HG03354 (cell line): Measurements from ENCODE around the gene NFKBIZ.

Experiments used
- ATAC-seq: cut with Tn5 transposase; IDR thresholded peaks from one replicate; pipeline ENCODE4 v1.9.1; 2021; ENCODE audit warnings: mild to moderate bottlenecking; ENCODE audit not compliant: unreplicated experiment, poor library complexity, severe bottlenecking

The NFKBIZ gene

GRCh38 chr3:101824702-101825101 is 24.6 kb upstream of the NFKBIZ start:
- no peak for ATAC-seq

GRCh38 chr3:101825904-101826445 is 23.3 kb upstream of the NFKBIZ start:
- ATAC-seq: no peak

GRCh38 chr3:101827211-101828174 is 21.8 kb upstream of the NFKBIZ start:
- ATAC-seq: peak; percentile 90

GRCh38 chr3:101828276-101828675 is 21.0 kb upstream of the NFKBIZ start:
- ATAC-seq: no peak

GRCh38 chr3:101828691-101829436 is 20.4 kb upstream of the NFKBIZ start:
- peak; percentile 56 for ATAC-seq

- no peak for ATAC-seq
Observed at GRCh38 chr3:101829437-101829830, 19.9 kb upstream of the NFKBIZ start.

- ATAC-seq: no peak
Observed at GRCh38 chr3:101829874-101830273, 19.4 kb upstream of the NFKBIZ start.

- no peak for ATAC-seq
Observed at GRCh38 chr3:101833446-101833974, 15.8 kb upstream of the NFKBIZ start.

GRCh38 chr3:101835676-101836075 is 13.6 kb upstream of the NFKBIZ start:
- ATAC-seq: no peak

GRCh38 chr3:101836160-101836559 is 13.2 kb upstream of the NFKBIZ start:
- no peak for ATAC-seq

- no peak for ATAC-seq
Observed at GRCh38 chr3:101836652-101837598, 12.4 kb upstream of the NFKBIZ start.

GRCh38 chr3:101838691-101839090 is 10.6 kb upstream of the NFKBIZ start:
- ATAC-seq: no peak

- ATAC-seq: no peak
Observed at GRCh38 chr3:101840066-101840465, 9.2 kb upstream of the NFKBIZ start.

GRCh38 chr3:101842245-101842934 is 6.9 kb upstream of the NFKBIZ start:
- no peak for ATAC-seq

GRCh38 chr3:101842935-101843330 is 6.4 kb upstream of the NFKBIZ start:
- ATAC-seq: no peak

- no peak for ATAC-seq
Observed at GRCh38 chr3:101845425-101845824, 3.9 kb upstream of the NFKBIZ start.

GRCh38 chr3:101846709-101847108 is 2.6 kb upstream of the NFKBIZ start:
- ATAC-seq: no peak

- no peak for ATAC-seq
Observed at GRCh38 chr3:101847328-101847727, 2.0 kb upstream of the NFKBIZ start.

- no peak for ATAC-seq
Observed at GRCh38 chr3:101848326-101848725, 988 bp upstream of the NFKBIZ start.
